Heart right ventricle (tissue), 16 donors: ENCODE data around the gene EQTN. TPM values are rescaled to one million over a fixed set of nuclear protein-coding genes. Genes with fewer than 3 reads are reported as not detected.
A peak's percentile ranks its signal among the peaks of the same experiment; 100 is the strongest.

Experiments
- ATAC-seq, 8 donors: fragments of 200-7000 bp; cut with Tn5 transposase; one replicate each; pipeline ENCODE4 v1.9.1; 2020; ENCODE audit warnings: mild to moderate bottlenecking in 8 of 8, moderate library complexity in 8 of 8, moderate number of reproducible peaks in 1 of 8
- DNase-seq, 2 donors: peaks; one replicate each; pipeline ENCODE4 v3.0.0-alpha.2; 2020
- H3K27ac ChIP-seq, 10 donors: fragments of 200-600 bp; sonication (generic) in 2 of 10; one replicate each; pipeline versions ENCODE4 v1.5.0 to v1.8.0; 2020 to 2022; ENCODE audit warnings: mild to moderate bottlenecking in 3 of 10
- H3K27me3 ChIP-seq, 7 donors: fragments of 200-600 bp; one replicate each; pipeline ENCODE4 v1.8.0; 2021 to 2022; ENCODE audit warnings: mild to moderate bottlenecking in 2 of 7
- H3K36me3 ChIP-seq, 9 donors: fragments of 200-600 bp; sonication (generic) in 1 of 9; one replicate each; pipeline versions ENCODE4 v1.5.0 to v1.8.0; 2020 to 2022; ENCODE audit warnings: mild to moderate bottlenecking in 2 of 9
- H3K4me1 ChIP-seq, 9 donors: fragments of 200-600 bp; sonication (generic) in 1 of 9; one replicate each; pipeline versions ENCODE4 v1.5.0 to v1.8.0; 2020 to 2022; ENCODE audit warnings: mild to moderate bottlenecking in 4 of 9
- H3K4me3 ChIP-seq, 10 donors: fragments of 200-600 bp; sonication (generic) in 2 of 10; one replicate each; pipeline versions ENCODE4 v1.5.0 to v1.8.0; 2020 to 2022; ENCODE audit warnings: mild to moderate bottlenecking in 7 of 10, moderate library complexity in 2 of 10
- H3K9me3 ChIP-seq, 11 donors: fragments of 200-600 bp in 10 of 11; sonication (generic) in 2 of 11; one replicate each; pipeline versions ENCODE4 v1.5.0 to v1.8.0; 2013 to 2022; ENCODE audit warnings: mild to moderate bottlenecking in 2 of 11, control low read depth in 1 of 11, moderate library complexity in 1 of 11
- CTCF ChIP-seq, 9 donors: fragments of 200-600 bp; sonication (generic) in 2 of 9; IDR thresholded peaks; one replicate each; pipeline versions ENCODE4 v1.5.0 to v1.8.0; 2021 to 2022; ENCODE audit warnings: antibody characterized with exemption in 9 of 9, mild to moderate bottlenecking in 5 of 9, moderate library complexity in 1 of 9
- WGBS, 2 donors: extraction: QIAGEN DNeasy Blood & Tissue Kit; methylation state at CpG; one replicate each; pipeline ENCODE4 v1.1.7; 2013; ENCODE audit warnings: inconsistent platforms in 1 of 2; 5-methylcytosine and 5-hydroxymethylcytosine counted together
- intact Hi-C, 10 donors: fragments of 100-400 bp; cut with DNase I; formaldehyde crosslinking; loops; one replicate each; pipeline versions ENCODE4 v1.11.1 to v1.14.2; 2022
- polyA plus RNA-seq, 2 donors: library from polyadenylated mRNA; stranded (reverse); fragments of 200-250 nt; gene quantifications; one replicate each; pipeline ENCODE4 v1.2.3, GENCODE V29; 2013
- total RNA-seq, 10 donors: library from RNA; stranded (reverse); fragmentation: NEBNext Ultra II Directional in 3 of 10; extraction: Animal tissue kit (Norgen Biotek cat#: 25700) in 3 of 10; gene quantifications; one replicate each; pipeline versions ENCODE4 v1.2.1 to v1.2.4, GENCODE V29; 2021 to 2023
- donor health status: Arrhythmogenic right ventricular cardiomyopathy.
- donor health status: ischemic (EF 13 %, LVEDD 7.1; RV severe dilation, severe dysfunction).
- donor health status: healthy with polysubstance abuse.
- donor health status: DM: no; HTN: yes; CAD: no.
- donor health status: DM: no; HTN: no; CAD: no.
- donor health status: ischemic (EF 25% LVEDD 6.9; RV normal size, moderate dysfunction).
- donor health status: ischemic (EF 25% LVEDD 5.7; RV mildly dilated, moderate dysfunction).
- donor health status: healthy.
- donor health status: DM: yes; HTN: yes; CAD: no.
- donor health status: Ischemic cardiomyopathy.
- donor health status: ischemic (EF 35%, LVEDD 5.7; RV mildly dilated, moderate dysfunction).
- donor health status: nonischemic (EF 11% LVEDD 7.7; RV severe dilation, severe dysfunction).
- donor health status: DM: yes; HTN: yes; CAD: no.
- donor health status: PGD.
- donor health status: ischemic (EF 29% LVEDD 5.4; RV normal size, mild dysfunction).
- donor health status: nonischemic (EF 23%, LVEDD 6.1; RV moderate dilation, normal function).

The EQTN gene
- total and polyA plus RNA-seq, 12 donors: not detected

DNA sequence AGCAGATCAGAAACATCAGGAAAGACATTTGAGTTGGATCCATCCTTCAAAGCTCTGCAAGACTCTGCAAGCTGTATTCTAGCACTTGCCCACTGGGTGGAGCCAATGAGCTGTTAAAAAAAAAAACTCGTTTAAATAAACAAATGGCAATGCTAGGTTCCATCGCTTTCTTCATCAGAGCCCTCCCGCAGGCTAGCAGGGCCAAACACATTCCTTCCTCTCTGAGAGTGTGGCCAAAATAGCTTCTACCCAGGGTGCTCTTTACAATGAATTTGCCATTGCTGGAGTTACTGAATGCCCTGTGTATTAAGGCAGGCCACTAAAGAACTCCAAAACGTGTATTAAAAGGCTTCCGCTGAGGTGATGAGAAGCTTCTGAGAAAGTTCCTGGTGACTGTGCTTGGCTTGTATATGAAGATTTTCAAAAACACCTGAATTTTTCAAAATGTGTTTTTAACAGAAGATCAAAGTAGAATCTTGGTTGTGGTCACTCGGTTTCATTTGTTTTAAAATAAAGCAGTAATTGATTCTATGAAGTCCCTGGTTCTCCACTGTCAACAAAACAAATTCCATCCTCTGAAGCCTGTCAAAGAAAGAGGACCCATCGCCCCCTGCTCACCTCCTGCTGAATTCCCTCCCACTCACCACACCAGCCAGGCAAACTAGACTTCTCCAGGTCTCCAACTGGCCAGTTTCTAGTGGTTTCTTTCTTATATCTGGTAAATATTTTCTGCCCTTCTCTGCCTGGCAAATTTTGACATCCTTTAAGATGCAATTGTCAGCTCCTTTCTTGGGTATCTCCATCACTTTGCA, 36.5 kb upstream of the EQTN start:
- Histone ChIP-seq H3K36me3 (no peaks in the 10 kb centered on the region), H3K9me3 (no peaks in the 10 kb centered on the region), H3K4me1 (peaks cover 3 to 24% (median 16%) of the 10 kb centered on the region in 9 donors), H3K27me3 (no peaks in the 10 kb centered on the region), H3K27ac (no peak overlapping the region), H3K4me3 (no peak overlapping the region)
- WGBS, 2 donors: 38% methylated on average over 7 of the region's 7 CpGs
- intact Hi-C loops: loop anchor here (1.0 to 10.0 kb wide), 11 partner anchors 59 to 441 kb away; partner anchors contain the start of genes MOB3B (in 7 of the 10) and CAAP1 (in 1 of the 10)
- DNase-seq: peak in 1 of 2 donors; percentile 62
- peak; percentile 83 to 94 (median 88) for ATAC-seq
- TF ChIP-seq CTCF (IDR thresholded peaks at IDR 0.05): peak; percentile 83 to 95 (median 90)

GRCh38 chr9:27331393-27331792, 34.4 kb upstream of the EQTN start:
- H3K36me3 ChIP-seq: no peaks in the 10 kb centered on the region
- 85 to 86% methylated on average over 4 of the region's 4 CpGs for WGBS, 2 donors
- peaks cover 0 to 12% (median 6%) of the 10 kb centered on the region in 9 donors for H3K4me1 ChIP-seq
- no peak for DNase-seq
- no peak overlapping the region for H3K27ac ChIP-seq
- no peak for TF ChIP-seq CTCF (IDR thresholded peaks at IDR 0.05)
- intact Hi-C loops: loop anchor here in 7 of 10 donors (5.0 to 10.0 kb wide), 6 partner anchors 57 to 439 kb away; partner anchors contain the start of genes MOB3B (in 3 of the 7) and CAAP1 (in 1 of the 7)
- H3K4me3 ChIP-seq: no peak overlapping the region
- no peak for ATAC-seq
- H3K27me3 ChIP-seq: no peaks in the 10 kb centered on the region
- H3K9me3 ChIP-seq: no peaks in the 10 kb centered on the region

GRCh38 chr9:27329291-27329690, 32.3 kb upstream of the EQTN start:
- Histone ChIP-seq H3K36me3 (no peaks in the 10 kb centered on the region), H3K27me3 (no peaks in the 10 kb centered on the region), H3K27ac (no peak overlapping the region), H3K4me3 (no peak overlapping the region), H3K4me1 (peaks cover 0 to 8% (median 6%) of the 10 kb centered on the region in 9 donors), H3K9me3 (no peaks in the 10 kb centered on the region)
- intact Hi-C loops: no loop called here
- TF ChIP-seq CTCF (IDR thresholded peaks at IDR 0.05): no peak
- WGBS, 2 donors: 81 to 85% methylated on average over 9 of the region's 9 CpGs
- no peak for ATAC-seq
- no peak for DNase-seq

DNA sequence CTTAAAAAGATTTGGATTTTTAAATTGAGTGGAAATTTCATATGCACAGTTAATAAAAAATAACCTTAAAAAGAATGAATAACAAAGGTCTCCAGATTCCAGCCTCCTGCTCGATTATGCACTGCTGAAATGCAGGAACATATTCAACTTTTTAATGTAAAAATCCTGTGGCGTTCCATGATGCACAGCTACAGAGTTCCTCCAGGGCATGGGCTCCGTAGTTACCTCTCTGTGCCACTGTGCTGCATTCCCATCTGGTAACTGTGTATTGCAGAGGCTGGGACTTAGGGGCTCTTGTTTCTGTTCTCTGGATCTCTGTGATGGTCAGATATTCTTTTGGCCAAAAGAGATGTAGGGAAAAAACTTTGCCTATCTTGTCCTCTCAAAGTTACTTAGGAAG, 31.5 kb upstream of the EQTN start:
- no peak overlapping the region for H3K4me3 ChIP-seq
- TF ChIP-seq CTCF (IDR thresholded peaks at IDR 0.05): no peak
- WGBS, 2 donors: 78 to 79% methylated on average over 3 of the region's 3 CpGs
- H3K36me3 ChIP-seq: no peaks in the 10 kb centered on the region
- H3K27ac ChIP-seq: no peak overlapping the region
- no peak for ATAC-seq
- no peaks in the 10 kb centered on the region for H3K9me3 ChIP-seq
- H3K27me3 ChIP-seq: no peaks in the 10 kb centered on the region
- intact Hi-C loops: no loop called here
- DNase-seq: no peak
- peaks cover 0 to 3% (median 3%) of the 10 kb centered on the region in 9 donors for H3K4me1 ChIP-seq
